Measurements from ENCODE around the gene CHRDL1. TPM values are rescaled to one million over a fixed set of nuclear protein-coding genes. Genes with fewer than 3 reads are reported as not detected.

Gene CHRDL1
- total RNA-seq, 1 experiment from 2014 or later = 11.1 TPM

GRCh38 chrX:110669572-110669971 is 126.0 kb downstream of the CHRDL1 start:
- POLR2A ChIA-PET = no interaction called here
- Mint-ChIP-seq H3K27ac (no peak overlapping the region), H3K4me1 (peaks cover 20% of the 10 kb centered on the region), H3K27me3 (ENCODE audit: low read depth) (no peaks in the 10 kb centered on the region; the same call in 1 of the 2 replicates), H3K4me3 (no peak overlapping the region), H3K36me3 (no peaks in the 10 kb centered on the region), H3K9me3 (peaks cover 4% of the 10 kb centered on the region)
- CTCF ChIA-PET = no interaction called here
- DNase-seq (ENCODE audit: low spot score) (no peak), ATAC-seq (no peak)
- TF ChIP-seq RELA (CRISPR knock-in tag; IDR thresholded peaks at IDR 0.05; ENCODE audit: borderline replicate concordance) (no peak), RORB (CRISPR knock-in tag; IDR thresholded peaks at IDR 0.05) (no peak), OVOL2 (CRISPR knock-in tag; IDR thresholded peaks at IDR 0.05; ENCODE audit: borderline replicate concordance) (no peak), ZNF425 (CRISPR knock-in tag; conservative IDR thresholded peaks at IDR 0.05) (no peak), SMAD3 (CRISPR knock-in tag; IDR thresholded peaks at IDR 0.05; ENCODE audit: borderline replicate concordance) (no peak), GRHL2 (CRISPR knock-in tag; IDR thresholded peaks at IDR 0.05; ENCODE audit: insufficient replicate concordance, severe bottlenecking) (no peak), ATF6 (CRISPR knock-in tag; IDR thresholded peaks at IDR 0.05) (no peak), E2F4 (CRISPR knock-in tag; IDR thresholded peaks at IDR 0.05; ENCODE audit: borderline replicate concordance, low read depth) (no peak), GABPB1 (CRISPR knock-in tag; IDR thresholded peaks at IDR 0.05) (no peak), SOX15 (CRISPR knock-in tag; IDR thresholded peaks at IDR 0.05) (no peak), E2F1 (CRISPR knock-in tag; IDR thresholded peaks at IDR 0.05) (no peak), ZBTB43 (CRISPR knock-in tag; IDR thresholded peaks at IDR 0.05) (no peak)

GRCh38 chrX:110667706-110668105 is 127.9 kb downstream of the CHRDL1 start:
- CTCF ChIA-PET = interaction anchor here (1.4 to 1.9 kb wide), 2 partner anchors 169 to 179 kb away, joined by 4 to 10 read pairs; no protein-coding TSS in a partner anchor
- Mint-ChIP-seq H3K4me1 (peaks cover 20% of the 10 kb centered on the region), H3K9me3 (no peaks in the 10 kb centered on the region; the same call in 1 of the 2 replicates), H3K27me3 (ENCODE audit: low read depth) (no peaks in the 10 kb centered on the region), H3K4me3 (no peak overlapping the region), H3K27ac (peak overlapping the region; percentile 93), H3K36me3 (no peaks in the 10 kb centered on the region)
- ATAC-seq = peak; percentile 94
- POLR2A ChIA-PET = interaction anchor here (0.6 kb wide), 1 partner anchor 277 kb away, joined by 4 read pairs; no protein-coding TSS in a partner anchor
- peak; percentile 59 for DNase-seq (ENCODE audit: low spot score)
- TF ChIP-seq ZNF416 (CRISPR knock-in tag; IDR thresholded peaks at IDR 0.05) = no peak
- no peak for TF ChIP-seq ZBTB43 (CRISPR knock-in tag; IDR thresholded peaks at IDR 0.05)
- no peak for TF ChIP-seq GTF2I (CRISPR knock-in tag; conservative IDR thresholded peaks at IDR 0.05)
- no peak for TF ChIP-seq ZNF532 (CRISPR knock-in tag; IDR thresholded peaks at IDR 0.05; ENCODE audit: borderline replicate concordance)
- TF ChIP-seq ZSCAN18 (CRISPR knock-in tag; IDR thresholded peaks at IDR 0.05) = no peak
- no peak for TF ChIP-seq KAT7 (CRISPR knock-in tag; IDR thresholded peaks at IDR 0.05; ENCODE audit: borderline replicate concordance)
- TF ChIP-seq NFE2L1 (CRISPR knock-in tag; IDR thresholded peaks at IDR 0.05) = no peak
- TF ChIP-seq MAX (CRISPR knock-in tag; IDR thresholded peaks at IDR 0.05) = peak; percentile 77; the same call in 1 of the 2 replicates
- TF ChIP-seq ZNF423 (CRISPR knock-in tag; IDR thresholded peaks at IDR 0.05) = no peak

Data from WTC11 (cell line).